ENCODE results near the gene ACSS2. TPM values are rescaled to one million over a fixed set of nuclear protein-coding genes. Genes with fewer than 3 reads are reported as not detected.

Gene ACSS2
- polyA plus RNA-seq, 2 of the 4 experiments (the other 2 are of a cell fraction), result 22.1 to 24.1 TPM

DNA sequence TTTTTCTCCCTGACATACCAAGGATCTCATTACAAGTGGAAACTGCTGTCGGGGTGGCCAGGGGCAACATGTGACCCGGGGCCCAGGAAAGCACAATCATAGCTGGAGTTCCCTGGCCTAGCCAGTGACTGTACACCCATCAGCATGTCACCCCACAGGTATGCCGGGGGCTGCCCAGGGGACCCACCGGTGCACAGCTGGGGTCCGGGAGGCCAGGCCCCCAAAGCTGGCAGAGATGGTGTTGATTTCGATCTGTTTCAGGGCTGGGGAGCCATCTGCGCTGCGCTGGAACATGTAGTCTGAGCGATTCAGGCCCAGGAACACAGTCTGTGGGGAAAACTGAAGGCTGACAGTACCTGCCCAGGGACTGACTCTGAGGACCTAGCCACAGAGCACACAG is 65.9 kb downstream of the ACSS2 start:
- ATAC-seq (no peak), DNase-seq (ENCODE audit: low read depth in 1 of 2, low spot score in 1 of 2) (no peak), FAIRE-seq (no peak)
- ChIA-PET CTCF (interaction anchor here (0.9 to 8.8 kb wide), 3 partner anchors 21 to 99 kb away, joined by 3 to 56 read pairs (median 3); partner anchors contain the start of genes ACSS2 and GGT7), POLR2A (no interaction called here)
- H3K9me3 ChIP-seq, result no peaks in the 10 kb centered on the region
- no peak overlapping the region for H3K4me2 ChIP-seq
- H3K4me1 ChIP-seq, result peaks cover 10% of the 10 kb centered on the region; the same call in 2 of the 3 replicates
- TF ChIP-seq, protein P1, sequence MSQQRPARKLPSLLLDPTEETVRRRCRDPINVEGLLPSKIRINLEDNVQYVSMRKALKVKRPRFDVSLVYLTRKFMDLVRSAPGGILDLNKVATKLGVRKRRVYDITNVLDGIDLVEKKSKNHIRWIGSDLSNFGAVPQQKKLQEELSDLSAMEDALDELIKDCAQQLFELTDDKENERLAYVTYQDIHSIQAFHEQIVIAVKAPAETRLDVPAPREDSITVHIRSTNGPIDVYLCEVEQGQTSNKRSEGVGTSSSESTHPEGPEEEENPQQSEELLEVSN (IDR thresholded peaks at IDR 0.05; ENCODE audit: borderline replicate concordance, low read depth), result no peak
- no peak for TF ChIP-seq KDM5A (IDR thresholded peaks at IDR 0.05)
- TF ChIP-seq, protein P2, sequence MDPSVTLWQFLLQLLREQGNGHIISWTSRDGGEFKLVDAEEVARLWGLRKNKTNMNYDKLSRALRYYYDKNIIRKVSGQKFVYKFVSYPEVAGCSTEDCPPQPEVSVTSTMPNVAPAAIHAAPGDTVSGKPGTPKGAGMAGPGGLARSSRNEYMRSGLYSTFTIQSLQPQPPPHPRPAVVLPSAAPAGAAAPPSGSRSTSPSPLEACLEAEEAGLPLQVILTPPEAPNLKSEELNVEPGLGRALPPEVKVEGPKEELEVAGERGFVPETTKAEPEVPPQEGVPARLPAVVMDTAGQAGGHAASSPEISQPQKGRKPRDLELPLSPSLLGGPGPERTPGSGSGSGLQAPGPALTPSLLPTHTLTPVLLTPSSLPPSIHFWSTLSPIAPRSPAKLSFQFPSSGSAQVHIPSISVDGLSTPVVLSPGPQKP (IDR thresholded peaks at IDR 0.05; ENCODE audit: low read depth, low read length), result no peak
- TF ChIP-seq CEBPB (IDR thresholded peaks at IDR 0.05), result no peak
- no peak for TF ChIP-seq RAD21 (conservative IDR thresholded peaks at IDR 0.05 in 1 of 2, IDR thresholded peaks at IDR 0.05 in 1 of 2)
- no peak for TF ChIP-seq FOXS1 (CRISPR knock-in tag; IDR thresholded peaks at IDR 0.05)
- TF ChIP-seq SREBF2 (IDR thresholded peaks at IDR 0.05), result no peak
- TF ChIP-seq, protein P3, sequence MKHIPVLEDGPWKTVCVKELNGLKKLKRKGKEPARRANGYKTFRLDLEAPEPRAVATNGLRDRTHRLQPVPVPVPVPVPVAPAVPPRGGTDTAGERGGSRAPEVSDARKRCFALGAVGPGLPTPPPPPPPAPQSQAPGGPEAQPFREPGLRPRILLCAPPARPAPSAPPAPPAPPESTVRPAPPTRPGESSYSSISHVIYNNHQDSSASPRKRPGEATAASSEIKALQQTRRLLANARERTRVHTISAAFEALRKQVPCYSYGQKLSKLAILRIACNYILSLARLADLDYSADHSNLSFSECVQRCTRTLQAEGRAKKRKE (CRISPR knock-in tag; IDR thresholded peaks at IDR 0.05; ENCODE audit: low read depth), result no peak
- TF ChIP-seq, protein P4, sequence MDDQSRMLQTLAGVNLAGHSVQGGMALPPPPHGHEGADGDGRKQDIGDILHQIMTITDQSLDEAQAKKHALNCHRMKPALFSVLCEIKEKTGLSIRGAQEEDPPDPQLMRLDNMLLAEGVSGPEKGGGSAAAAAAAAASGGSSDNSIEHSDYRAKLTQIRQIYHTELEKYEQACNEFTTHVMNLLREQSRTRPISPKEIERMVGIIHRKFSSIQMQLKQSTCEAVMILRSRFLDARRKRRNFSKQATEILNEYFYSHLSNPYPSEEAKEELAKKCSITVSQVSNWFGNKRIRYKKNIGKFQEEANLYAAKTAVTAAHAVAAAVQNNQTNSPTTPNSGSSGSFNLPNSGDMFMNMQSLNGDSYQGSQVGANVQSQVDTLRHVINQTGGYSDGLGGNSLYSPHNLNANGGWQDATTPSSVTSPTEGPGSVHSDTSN (IDR thresholded peaks at IDR 0.05), result no peak
- no peak for TF ChIP-seq NR3C1 (IDR thresholded peaks at IDR 0.05)
- TF ChIP-seq PHF8 (IDR thresholded peaks at IDR 0.05; ENCODE audit: borderline replicate concordance, low read depth), result no peak
- TF ChIP-seq MAZ (IDR thresholded peaks at IDR 0.05; ENCODE audit: borderline replicate concordance, low read depth, low read length), result no peak
- 93% methylated on average over 9 of the region's 9 CpGs for WGBS (ENCODE audit: missing lambda C conversion rate)
- H3K27ac ChIP-seq, result no peak overlapping the region
- no peak overlapping the region for H3K4me3 ChIP-seq

DNA sequence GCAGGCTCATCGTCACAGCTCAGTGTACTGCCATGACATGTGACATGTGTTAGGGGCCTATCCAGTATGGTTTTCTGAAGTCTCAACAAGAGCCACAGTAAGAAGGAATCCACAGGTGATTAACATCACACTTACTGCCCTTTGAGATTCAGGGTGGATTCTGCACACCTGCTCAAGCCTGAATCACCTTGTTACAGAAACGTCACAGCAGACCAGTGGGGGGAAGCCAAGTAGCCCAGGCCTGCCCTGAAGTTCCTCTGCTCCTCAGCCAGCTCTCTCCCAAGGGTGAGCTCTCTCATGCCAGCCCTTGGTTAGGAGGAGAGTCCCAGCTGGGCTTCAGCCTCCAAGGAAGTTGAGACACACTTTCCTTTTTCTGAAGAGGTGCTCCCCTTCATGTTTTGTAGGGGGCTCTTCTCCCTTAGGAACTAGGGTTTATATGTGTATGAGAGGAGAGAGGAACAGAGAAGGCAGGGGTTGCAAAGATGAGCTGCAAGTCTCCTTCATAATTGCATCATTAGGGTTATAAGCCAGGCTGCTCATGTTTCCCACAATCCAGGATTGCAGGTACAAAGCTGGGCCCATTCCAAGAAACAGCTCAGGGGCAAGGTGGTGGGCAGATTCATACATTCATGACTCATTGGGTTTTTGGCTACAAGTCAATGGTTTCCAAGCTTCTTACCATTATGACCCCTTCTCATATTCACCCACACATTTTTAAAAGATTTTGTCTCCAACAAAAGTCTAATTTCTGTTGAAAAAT is 67.6 kb downstream of the ACSS2 start:
- DNase-seq (ENCODE audit: low read depth in 1 of 2, low spot score in 1 of 2) (no peak), FAIRE-seq (no peak), ATAC-seq (no peak)
- Histone ChIP-seq H3K4me1 (peaks cover 10% of the 10 kb centered on the region; the same call in 2 of the 3 replicates), H3K27ac (peak overlapping the region; percentile 57 to 75; a peak in 5 of 6 replicates), H3K9me3 (no peaks in the 10 kb centered on the region), H3K4me2 (no peak overlapping the region), H3K4me3 (no peak overlapping the region)
- 78% methylated on average over 2 of the region's 2 CpGs for WGBS (ENCODE audit: missing lambda C conversion rate)
- TF ChIP-seq RFX5 (IDR thresholded peaks at IDR 0.05) (no peak), SMC3 (IDR thresholded peaks at IDR 0.05) (no peak), ZC3H11A (IDR thresholded peaks at IDR 0.05) (no peak), ESRRA (IDR thresholded peaks at IDR 0.05; ENCODE audit: borderline replicate concordance, low read length) (no peak), NPAS2 (CRISPR knock-in tag; IDR thresholded peaks at IDR 0.05; ENCODE audit: borderline replicate concordance) (no peak), MAFK (IDR thresholded peaks at IDR 0.05; ENCODE audit: partially characterized antibody) (no peak), CHD4 (IDR thresholded peaks at IDR 0.05; ENCODE audit: borderline replicate concordance) (no peak)
- TF ChIP-seq, protein P5, sequence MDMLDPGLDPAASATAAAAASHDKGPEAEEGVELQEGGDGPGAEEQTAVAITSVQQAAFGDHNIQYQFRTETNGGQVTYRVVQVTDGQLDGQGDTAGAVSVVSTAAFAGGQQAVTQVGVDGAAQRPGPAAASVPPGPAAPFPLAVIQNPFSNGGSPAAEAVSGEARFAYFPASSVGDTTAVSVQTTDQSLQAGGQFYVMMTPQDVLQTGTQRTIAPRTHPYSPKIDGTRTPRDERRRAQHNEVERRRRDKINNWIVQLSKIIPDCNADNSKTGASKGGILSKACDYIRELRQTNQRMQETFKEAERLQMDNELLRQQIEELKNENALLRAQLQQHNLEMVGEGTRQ (IDR thresholded peaks at IDR 0.05), result no peak
- TF ChIP-seq, protein P6, sequence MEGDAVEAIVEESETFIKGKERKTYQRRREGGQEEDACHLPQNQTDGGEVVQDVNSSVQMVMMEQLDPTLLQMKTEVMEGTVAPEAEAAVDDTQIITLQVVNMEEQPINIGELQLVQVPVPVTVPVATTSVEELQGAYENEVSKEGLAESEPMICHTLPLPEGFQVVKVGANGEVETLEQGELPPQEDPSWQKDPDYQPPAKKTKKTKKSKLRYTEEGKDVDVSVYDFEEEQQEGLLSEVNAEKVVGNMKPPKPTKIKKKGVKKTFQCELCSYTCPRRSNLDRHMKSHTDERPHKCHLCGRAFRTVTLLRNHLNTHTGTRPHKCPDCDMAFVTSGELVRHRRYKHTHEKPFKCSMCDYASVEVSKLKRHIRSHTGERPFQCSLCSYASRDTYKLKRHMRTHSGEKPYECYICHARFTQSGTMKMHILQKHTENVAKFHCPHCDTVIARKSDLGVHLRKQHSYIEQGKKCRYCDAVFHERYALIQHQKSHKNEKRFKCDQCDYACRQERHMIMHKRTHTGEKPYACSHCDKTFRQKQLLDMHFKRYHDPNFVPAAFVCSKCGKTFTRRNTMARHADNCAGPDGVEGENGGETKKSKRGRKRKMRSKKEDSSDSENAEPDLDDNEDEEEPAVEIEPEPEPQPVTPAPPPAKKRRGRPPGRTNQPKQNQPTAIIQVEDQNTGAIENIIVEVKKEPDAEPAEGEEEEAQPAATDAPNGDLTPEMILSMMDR (IDR thresholded peaks at IDR 0.05), result no peak
- TF ChIP-seq, protein P7, sequence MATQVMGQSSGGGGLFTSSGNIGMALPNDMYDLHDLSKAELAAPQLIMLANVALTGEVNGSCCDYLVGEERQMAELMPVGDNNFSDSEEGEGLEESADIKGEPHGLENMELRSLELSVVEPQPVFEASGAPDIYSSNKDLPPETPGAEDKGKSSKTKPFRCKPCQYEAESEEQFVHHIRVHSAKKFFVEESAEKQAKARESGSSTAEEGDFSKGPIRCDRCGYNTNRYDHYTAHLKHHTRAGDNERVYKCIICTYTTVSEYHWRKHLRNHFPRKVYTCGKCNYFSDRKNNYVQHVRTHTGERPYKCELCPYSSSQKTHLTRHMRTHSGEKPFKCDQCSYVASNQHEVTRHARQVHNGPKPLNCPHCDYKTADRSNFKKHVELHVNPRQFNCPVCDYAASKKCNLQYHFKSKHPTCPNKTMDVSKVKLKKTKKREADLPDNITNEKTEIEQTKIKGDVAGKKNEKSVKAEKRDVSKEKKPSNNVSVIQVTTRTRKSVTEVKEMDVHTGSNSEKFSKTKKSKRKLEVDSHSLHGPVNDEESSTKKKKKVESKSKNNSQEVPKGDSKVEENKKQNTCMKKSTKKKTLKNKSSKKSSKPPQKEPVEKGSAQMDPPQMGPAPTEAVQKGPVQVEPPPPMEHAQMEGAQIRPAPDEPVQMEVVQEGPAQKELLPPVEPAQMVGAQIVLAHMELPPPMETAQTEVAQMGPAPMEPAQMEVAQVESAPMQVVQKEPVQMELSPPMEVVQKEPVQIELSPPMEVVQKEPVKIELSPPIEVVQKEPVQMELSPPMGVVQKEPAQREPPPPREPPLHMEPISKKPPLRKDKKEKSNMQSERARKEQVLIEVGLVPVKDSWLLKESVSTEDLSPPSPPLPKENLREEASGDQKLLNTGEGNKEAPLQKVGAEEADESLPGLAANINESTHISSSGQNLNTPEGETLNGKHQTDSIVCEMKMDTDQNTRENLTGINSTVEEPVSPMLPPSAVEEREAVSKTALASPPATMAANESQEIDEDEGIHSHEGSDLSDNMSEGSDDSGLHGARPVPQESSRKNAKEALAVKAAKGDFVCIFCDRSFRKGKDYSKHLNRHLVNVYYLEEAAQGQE (IDR thresholded peaks at IDR 0.05), result no peak
- CTCF ChIA-PET, result interaction anchor here (0.5 to 8.8 kb wide), 10 partner anchors 12 to 1194 kb away, joined by 3 to 56 read pairs (median 3); partner anchors contain the start of genes ACSS2, GGT7, GSS and MYH7B
- POLR2A ChIA-PET, result interaction anchor here (0.9 kb wide), 1 partner anchor 68 kb away, joined by 3 read pairs; no protein-coding TSS in a partner anchor
